Right atrium auricular region (tissue), 2 donors: ENCODE results near the gene ERGIC1. TPM values are rescaled to one million over a fixed set of nuclear protein-coding genes. Genes with fewer than 3 reads are reported as not detected.

ENCODE experiments used
- DNase-seq: peaks from one replicate; pipeline ENCODE4 v3.0.0-alpha.2; 2019; ENCODE audit warnings: low spot score
- H3K27ac ChIP-seq, 2 donors: fragments of 200-600 bp; sonication (generic); 1 replicate in 1 of 2; 2 replicates in 1 of 2; pipeline ENCODE4 v1.5.1; 2016 to 2019
- H3K27me3 ChIP-seq, 2 donors: fragments of 200-600 bp; sonication (generic); one replicate each; pipeline versions ENCODE4 v1.5.1 to v1.6.0; 2017 to 2019
- H3K36me3 ChIP-seq: fragments of 200-600 bp; sonication (generic); one replicate; pipeline ENCODE4 v1.5.1; 2016
- H3K4me1 ChIP-seq, 2 donors: fragments of 200-600 bp; sonication (generic); one replicate each; pipeline versions ENCODE4 v1.5.1 to v1.6.0; 2017 to 2019
- H3K4me3 ChIP-seq, 2 donors: fragments of 200-600 bp; sonication (generic); 1 replicate in 1 of 2; 2 replicates in 1 of 2; pipeline ENCODE4 v1.5.1; 2017 to 2019; ENCODE audit warnings: mild to moderate bottlenecking in 1 of 2, moderate library complexity in 1 of 2
- H3K9me3 ChIP-seq, 2 donors: fragments of 200-600 bp; sonication (generic); one replicate each; pipeline ENCODE4 v1.5.1; 2019
- CTCF ChIP-seq, 2 donors: fragments of 200-600 bp; sonication (generic); IDR thresholded peaks; one replicate each; pipeline ENCODE4 v1.5.1; 2019; ENCODE audit warnings: antibody characterized with exemption in 2 of 2
- total RNA-seq, 2 donors: library from RNA; depleted of rRNA; stranded (reverse); fragments of >200 nt; gene quantifications; one replicate each; pipeline ENCODE4 v1.1.0, GENCODE V29; 2016

The ERGIC1 gene
- total RNA-seq, 2 donors from 2014 or later = 70.7 to 113 TPM

- H3K9me3 ChIP-seq = no peaks in the 10 kb centered on the region
- H3K36me3 ChIP-seq = no peaks in the 10 kb centered on the region
- H3K4me1 ChIP-seq = peaks cover 0 to 68% of the 10 kb centered on the region in 2 donors
- peak overlapping the region; percentile 85 for H3K27ac ChIP-seq
- TF ChIP-seq CTCF (IDR thresholded peaks at IDR 0.05) = no peak
- no peaks in the 10 kb centered on the region for H3K27me3 ChIP-seq
- H3K4me3 ChIP-seq = no peak overlapping the region
- DNase-seq = no peak
These were observed 64.9 kb downstream of the ERGIC1 start for GRCh38 chr5:172898843-172899369.

GRCh38 chr5:172899436-172899835 is 65.4 kb downstream of the ERGIC1 start:
- Histone ChIP-seq H3K27me3 (no peaks in the 10 kb centered on the region), H3K36me3 (no peaks in the 10 kb centered on the region), H3K4me3 (no peak overlapping the region), H3K4me1 (peaks cover 0 to 73% of the 10 kb centered on the region in 2 donors), H3K9me3 (no peaks in the 10 kb centered on the region), H3K27ac (peak overlapping the region; percentile 85 to 89)
- no peak for DNase-seq
- no peak for TF ChIP-seq CTCF (IDR thresholded peaks at IDR 0.05)

GRCh38 chr5:172901012-172901780 is 67.1 kb downstream of the ERGIC1 start:
- TF ChIP-seq CTCF (IDR thresholded peaks at IDR 0.05) = no peak
- Histone ChIP-seq H3K4me1 (peaks cover 0 to 88% of the 10 kb centered on the region in 2 donors), H3K4me3 (no peak overlapping the region), H3K9me3 (no peaks in the 10 kb centered on the region), H3K36me3 (no peaks in the 10 kb centered on the region), H3K27me3 (no peaks in the 10 kb centered on the region), H3K27ac (peak overlapping the region; percentile 85 to 89)
- DNase-seq = peak; percentile 92

DNA sequence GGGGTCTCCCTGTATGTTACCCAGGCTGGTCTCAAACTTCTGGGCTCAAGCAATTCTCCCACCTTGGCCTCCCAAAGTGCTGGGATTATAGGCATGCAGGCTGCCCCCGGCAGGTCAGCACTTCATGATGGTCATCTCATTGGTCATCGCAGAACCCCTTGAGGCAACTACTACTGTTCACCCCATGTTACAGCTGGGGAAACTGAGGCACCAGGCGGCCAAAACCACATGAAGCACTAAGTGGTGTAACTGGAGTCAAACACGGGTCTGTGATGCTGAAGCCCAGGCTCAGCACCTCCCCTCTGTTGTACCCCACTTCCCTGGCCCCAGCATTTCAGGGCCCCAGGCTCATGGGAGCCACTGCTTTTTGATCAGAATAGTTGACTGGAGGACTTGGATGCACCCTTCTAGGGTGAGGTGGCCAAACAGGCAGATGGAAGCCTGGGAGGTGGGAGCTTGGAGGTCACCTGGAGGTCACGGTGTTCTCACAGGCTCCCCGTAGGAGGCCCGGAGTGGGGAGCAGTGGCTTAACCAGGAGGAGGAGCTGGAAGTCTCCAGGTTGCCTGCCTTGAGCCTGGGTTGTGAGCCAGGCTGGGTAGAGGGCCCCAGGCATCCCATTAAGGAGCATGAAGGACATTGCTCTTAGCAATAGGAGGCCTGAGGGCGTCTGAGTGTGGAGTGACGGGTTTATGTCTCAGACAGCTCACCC is 67.9 kb downstream of the ERGIC1 start:
- no peak for DNase-seq
- Histone ChIP-seq H3K27me3 (no peaks in the 10 kb centered on the region), H3K27ac (peak overlapping the region; percentile 85 to 89), H3K36me3 (no peaks in the 10 kb centered on the region), H3K4me3 (no peak overlapping the region), H3K4me1 (peaks cover 0 to 86% of the 10 kb centered on the region in 2 donors), H3K9me3 (no peaks in the 10 kb centered on the region)
- TF ChIP-seq CTCF (IDR thresholded peaks at IDR 0.05) = no peak

GRCh38 chr5:172902497-172903472 is 68.7 kb downstream of the ERGIC1 start:
- no peak overlapping the region for H3K4me3 ChIP-seq
- peaks cover 0 to 77% of the 10 kb centered on the region in 2 donors for H3K4me1 ChIP-seq

More at GRCh38 chr5:172902497-172903472, 68.7 kb downstream of the ERGIC1 start:
- H3K27ac ChIP-seq = peak overlapping the region; percentile 85 to 89
- peak; percentile 35 to 73 for TF ChIP-seq CTCF (IDR thresholded peaks at IDR 0.05)
- H3K36me3 ChIP-seq = no peaks in the 10 kb centered on the region
- H3K9me3 ChIP-seq = no peaks in the 10 kb centered on the region
- peak; percentile 84 for DNase-seq
- H3K27me3 ChIP-seq = no peaks in the 10 kb centered on the region
